ENCODE results near the gene CROCC2. TPM values are rescaled to one million over a fixed set of nuclear protein-coding genes. Genes with fewer than 3 reads are reported as not detected.

Gene CROCC2
- total and polyA plus RNA-seq, 4 donors = 1.3 to 17.4 (median 4.4) TPM

DNA sequence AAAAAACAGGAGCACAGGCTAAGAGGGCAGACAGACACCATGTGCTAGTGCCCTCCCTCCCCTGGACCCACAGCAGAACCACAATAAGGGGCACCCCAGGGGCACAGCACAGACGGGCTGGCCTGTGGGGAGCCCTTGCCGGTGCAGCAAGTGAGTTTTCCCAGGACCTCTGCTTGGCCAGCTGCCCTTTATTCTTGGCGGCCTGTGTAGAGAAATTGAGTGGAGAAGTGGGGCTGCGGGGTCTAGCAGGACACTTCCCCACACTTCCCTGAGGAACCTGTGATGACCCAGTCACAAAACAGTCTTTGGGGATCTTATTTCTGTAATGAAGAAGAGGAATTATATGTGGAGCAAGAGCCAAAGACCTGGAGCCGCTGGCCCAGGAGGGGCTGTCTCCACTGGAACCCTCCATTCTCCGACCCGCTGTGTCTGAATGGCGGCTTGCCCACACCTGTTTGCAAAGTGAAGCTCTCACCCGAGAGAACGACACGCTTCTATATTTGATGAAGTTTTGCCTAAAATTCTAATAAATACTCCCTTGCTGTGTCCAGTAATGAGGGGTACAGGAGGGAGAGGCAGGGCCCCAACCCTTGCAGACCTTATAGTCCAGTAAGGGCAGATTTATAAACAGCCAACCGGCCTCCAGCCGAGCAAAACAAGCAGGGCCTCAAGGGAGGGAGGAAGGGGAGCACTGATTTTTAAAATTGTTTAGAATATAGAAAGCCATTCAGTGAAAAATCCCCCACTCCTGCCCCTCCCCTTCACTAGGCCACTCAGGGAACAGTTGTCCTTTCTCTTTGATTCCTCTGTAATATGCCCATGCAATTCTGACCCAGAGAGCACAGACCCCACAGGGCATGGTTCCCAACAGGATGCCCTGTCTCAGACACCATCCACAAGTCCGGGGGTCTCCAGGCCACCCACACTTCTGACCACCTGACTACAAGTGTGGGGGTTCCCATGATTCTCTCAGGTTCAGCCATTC lies 47.6 kb downstream of the CROCC2 start:
- H3K36me3 ChIP-seq (ENCODE audit: control insufficient read depth in 4 of 4, insufficient read depth in 4 of 4, low read length in 4 of 4) = no peaks in the 10 kb centered on the region
- no peak for TF ChIP-seq CTCF (IDR thresholded peaks at IDR 0.05; ENCODE audit: control extremely low read depth, extremely low read depth)
- DNase-seq = peak; percentile 30 to 69 (median 63)
- H3K27me3 ChIP-seq (ENCODE audit: control insufficient read depth in 3 of 3, insufficient read depth in 3 of 3, low read length in 2 of 3) = no peaks in the 10 kb centered on the region
- H3K4me1 ChIP-seq (ENCODE audit: control insufficient read depth in 5 of 5, insufficient read depth in 5 of 5, low read length in 5 of 5) = peaks cover 0 to 58% (median 30%) of the 10 kb centered on the region in 5 donors
- WGBS, 2 donors = 78 to 83% methylated on average over 14 of the region's 14 CpGs
- ATAC-seq (ENCODE audit: insufficient read depth, low FRiP score) = no peak
- H3K4me3 ChIP-seq = no peak overlapping the region
- H3K27ac ChIP-seq (ENCODE audit: low read depth in 1 of 2, low read length in 1 of 2) = no peak overlapping the region
- peak overlapping the region in 1 of 2 donors; percentile 17 for H3K9ac ChIP-seq (ENCODE audit: insufficient read depth in 1 of 2, low read length in 2 of 2)
- H3K9me3 ChIP-seq (ENCODE audit: control insufficient read depth in 4 of 4, insufficient read depth in 3 of 4, low read length in 3 of 4) = peaks cover 0 to 2% (median 0%) of the 10 kb centered on the region in 4 donors

- WGBS, 2 donors = 62 to 67% methylated on average over 15 of the region's 15 CpGs
- ATAC-seq (ENCODE audit: insufficient read depth, low FRiP score) (no peak), DNase-seq (peak; percentile 12 to 34 (median 22))
- no peak for TF ChIP-seq CTCF (IDR thresholded peaks at IDR 0.05; ENCODE audit: control extremely low read depth, extremely low read depth)
- peaks cover 0 to 2% (median 0%) of the 10 kb centered on the region in 4 donors for H3K9me3 ChIP-seq (ENCODE audit: control insufficient read depth in 4 of 4, insufficient read depth in 3 of 4, low read length in 3 of 4)
- H3K36me3 ChIP-seq (ENCODE audit: control insufficient read depth in 4 of 4, insufficient read depth in 4 of 4, low read length in 4 of 4) = no peaks in the 10 kb centered on the region
- H3K27me3 ChIP-seq (ENCODE audit: control insufficient read depth in 3 of 3, insufficient read depth in 3 of 3, low read length in 2 of 3) = no peaks in the 10 kb centered on the region
- H3K4me3 ChIP-seq = no peak overlapping the region
- peaks cover 0 to 67% (median 33%) of the 10 kb centered on the region in 5 donors for H3K4me1 ChIP-seq (ENCODE audit: control insufficient read depth in 5 of 5, insufficient read depth in 5 of 5, low read length in 5 of 5)
- H3K9ac ChIP-seq (ENCODE audit: insufficient read depth in 1 of 2, low read length in 2 of 2) = peak overlapping the region in 1 of 2 donors; percentile 17
- H3K27ac ChIP-seq (ENCODE audit: low read depth in 1 of 2, low read length in 1 of 2) = no peak overlapping the region
Observed at GRCh38 chr2:240954436-240955305, 48.5 kb downstream of the CROCC2 start.

DNA sequence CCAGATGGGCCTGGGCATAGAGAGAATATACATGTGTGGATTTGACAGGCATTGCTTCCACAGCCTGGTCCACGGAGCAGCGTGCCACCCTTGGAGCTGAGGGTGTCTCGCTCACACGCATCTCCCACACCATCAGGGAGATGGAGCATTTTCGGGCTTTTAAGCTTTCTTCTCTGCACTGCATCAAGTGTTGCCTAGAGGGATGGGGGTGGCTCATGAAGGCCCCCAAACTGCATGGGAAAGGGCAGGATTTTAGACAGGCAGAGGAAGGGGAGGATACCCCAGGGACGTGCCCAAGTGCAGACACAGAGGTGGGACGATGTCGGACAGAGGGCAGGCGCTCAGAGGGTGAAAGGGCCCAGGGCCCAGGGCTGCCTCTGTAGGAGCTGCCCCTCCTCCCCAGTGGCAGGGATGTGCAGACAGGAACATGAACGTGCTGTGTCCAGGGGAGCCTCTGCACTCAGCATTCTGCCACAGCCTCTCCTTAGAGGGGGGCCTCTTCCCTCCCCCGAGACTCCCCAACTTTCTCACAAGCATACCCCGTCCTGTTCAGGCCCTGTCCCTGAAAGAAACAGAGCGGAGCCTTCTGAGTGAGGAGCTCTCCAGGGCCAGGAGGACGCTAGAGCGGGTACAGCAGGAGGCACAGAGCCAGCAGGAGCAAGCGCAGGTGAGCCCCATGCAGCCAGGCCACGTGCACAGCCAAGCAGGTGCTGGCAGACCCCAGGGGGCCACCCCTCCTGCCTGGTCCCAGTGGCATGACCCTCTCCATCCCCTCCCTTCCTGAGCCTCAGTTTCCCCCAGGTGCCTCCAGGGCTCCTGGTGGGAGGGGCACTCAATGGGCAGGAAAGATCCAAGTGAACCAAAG lies 49.4 kb downstream of the CROCC2 start:
- Histone ChIP-seq H3K36me3 (ENCODE audit: control insufficient read depth in 4 of 4, insufficient read depth in 4 of 4, low read length in 4 of 4) (no peaks in the 10 kb centered on the region), H3K27ac (ENCODE audit: low read depth in 1 of 2, low read length in 1 of 2) (no peak overlapping the region), H3K9ac (ENCODE audit: insufficient read depth in 1 of 2, low read length in 2 of 2) (no peak overlapping the region), H3K4me1 (ENCODE audit: control insufficient read depth in 5 of 5, insufficient read depth in 5 of 5, low read length in 5 of 5) (peaks cover 0 to 76% (median 41%) of the 10 kb centered on the region in 5 donors), H3K4me3 (no peak overlapping the region), H3K9me3 (ENCODE audit: control insufficient read depth in 4 of 4, insufficient read depth in 3 of 4, low read length in 3 of 4) (peaks cover 0 to 2% (median 0%) of the 10 kb centered on the region in 4 donors), H3K27me3 (ENCODE audit: control insufficient read depth in 3 of 3, insufficient read depth in 3 of 3, low read length in 2 of 3) (no peaks in the 10 kb centered on the region)
- ATAC-seq (ENCODE audit: insufficient read depth, low FRiP score) (no peak), DNase-seq (peak in 2 of 3 donors; percentile 6 to 8)
- 84 to 91% methylated on average over 17 of the region's 17 CpGs for WGBS, 2 donors
- no peak for TF ChIP-seq CTCF (IDR thresholded peaks at IDR 0.05; ENCODE audit: control extremely low read depth, extremely low read depth)

Data from lung (tissue), 12 donors.